ENCODE data around the gene BRIX1. TPM values are rescaled to one million over a fixed set of nuclear protein-coding genes. Genes with fewer than 3 reads are reported as not detected.
A peak's percentile ranks its signal among the peaks of the same experiment; 100 is the strongest.

BRIX1 gene
- total RNA-seq, 1 experiment from 2014 or later, result 48.6 TPM

GRCh38 chr5:34886392-34887119, 29.0 kb upstream of the BRIX1 start:
- H3K4me1 ChIP-seq (ENCODE audit: low read length), result no peaks in the 10 kb centered on the region
- no peak overlapping the region for H2AFZ ChIP-seq (ENCODE audit: low read length)
- no peak overlapping the region for H3K27ac ChIP-seq (ENCODE audit: low read length)
- H3K4me2 ChIP-seq (ENCODE audit: low read depth, low read length, poor library complexity, severe bottlenecking), result no peak overlapping the region
- H4K20me1 ChIP-seq (ENCODE audit: insufficient read depth, low read depth, low read length), result no peaks in the 10 kb centered on the region
- H3K9me2 ChIP-seq (replicated peaks; ENCODE audit: insufficient read depth, low read length), result no peaks in the 10 kb centered on the region
- no peak overlapping the region for H3K4me3 ChIP-seq (ENCODE audit: low read length)
- H3K36me3 ChIP-seq (ENCODE audit: insufficient read depth, low read length), result no peaks in the 10 kb centered on the region
- H3K79me2 ChIP-seq (ENCODE audit: low read length), result no peaks in the 10 kb centered on the region
- no peak overlapping the region for H3K9ac ChIP-seq (ENCODE audit: low read length)
- no peaks in the 10 kb centered on the region for H3K9me3 ChIP-seq (ENCODE audit: low read length)
- H3K27me3 ChIP-seq (ENCODE audit: low read length), result no peaks in the 10 kb centered on the region
- no peak for DNase-seq

GRCh38 chr5:34889394-34889793, 26.1 kb upstream of the BRIX1 start:
- H3K4me3 ChIP-seq (ENCODE audit: low read length), result no peak overlapping the region
- H3K27ac ChIP-seq (ENCODE audit: low read length), result no peak overlapping the region
- no peak for DNase-seq
- no peaks in the 10 kb centered on the region for H3K79me2 ChIP-seq (ENCODE audit: low read length)
- H3K4me2 ChIP-seq (ENCODE audit: low read depth, low read length, poor library complexity, severe bottlenecking), result no peak overlapping the region
- no peak overlapping the region for H2AFZ ChIP-seq (ENCODE audit: low read length)
- H3K9ac ChIP-seq (ENCODE audit: low read length), result no peak overlapping the region
- H3K9me3 ChIP-seq (ENCODE audit: low read length), result no peaks in the 10 kb centered on the region
- no peaks in the 10 kb centered on the region for H4K20me1 ChIP-seq (ENCODE audit: insufficient read depth, low read depth, low read length)
- H3K27me3 ChIP-seq (ENCODE audit: low read length), result no peaks in the 10 kb centered on the region
- H3K36me3 ChIP-seq (ENCODE audit: insufficient read depth, low read length), result no peaks in the 10 kb centered on the region
- no peaks in the 10 kb centered on the region for H3K4me1 ChIP-seq (ENCODE audit: low read length)
- no peaks in the 10 kb centered on the region for H3K9me2 ChIP-seq (replicated peaks; ENCODE audit: insufficient read depth, low read length)

GRCh38 chr5:34891981-34892380, 23.5 kb upstream of the BRIX1 start:
- Histone ChIP-seq H3K9me2 (replicated peaks; ENCODE audit: insufficient read depth, low read length) (no peaks in the 10 kb centered on the region), H3K4me2 (ENCODE audit: low read depth, low read length, poor library complexity, severe bottlenecking) (no peak overlapping the region), H3K9ac (ENCODE audit: low read length) (no peak overlapping the region), H3K4me3 (ENCODE audit: low read length) (no peak overlapping the region), H3K79me2 (ENCODE audit: low read length) (no peaks in the 10 kb centered on the region), H3K27ac (ENCODE audit: low read length) (no peak overlapping the region), H3K36me3 (ENCODE audit: insufficient read depth, low read length) (no peaks in the 10 kb centered on the region), H4K20me1 (ENCODE audit: insufficient read depth, low read depth, low read length) (no peaks in the 10 kb centered on the region), H3K27me3 (ENCODE audit: low read length) (no peaks in the 10 kb centered on the region), H3K9me3 (ENCODE audit: low read length) (no peaks in the 10 kb centered on the region), H2AFZ (ENCODE audit: low read length) (no peak overlapping the region), H3K4me1 (ENCODE audit: low read length) (no peaks in the 10 kb centered on the region)
- no peak for DNase-seq

- H3K4me1 ChIP-seq (ENCODE audit: low read length), result no peaks in the 10 kb centered on the region
- no peak overlapping the region for H3K4me2 ChIP-seq (ENCODE audit: low read depth, low read length, poor library complexity, severe bottlenecking)
- H3K9ac ChIP-seq (ENCODE audit: low read length), result no peak overlapping the region
- no peak overlapping the region for H3K27ac ChIP-seq (ENCODE audit: low read length)
- H3K36me3 ChIP-seq (ENCODE audit: insufficient read depth, low read length), result no peaks in the 10 kb centered on the region
- no peak for DNase-seq
- H3K27me3 ChIP-seq (ENCODE audit: low read length), result no peaks in the 10 kb centered on the region
- no peak overlapping the region for H3K4me3 ChIP-seq (ENCODE audit: low read length)
- H3K79me2 ChIP-seq (ENCODE audit: low read length), result no peaks in the 10 kb centered on the region
- no peaks in the 10 kb centered on the region for H3K9me2 ChIP-seq (replicated peaks; ENCODE audit: insufficient read depth, low read length)
- H4K20me1 ChIP-seq (ENCODE audit: insufficient read depth, low read depth, low read length), result no peaks in the 10 kb centered on the region
- H2AFZ ChIP-seq (ENCODE audit: low read length), result no peak overlapping the region
- H3K9me3 ChIP-seq (ENCODE audit: low read length), result no peaks in the 10 kb centered on the region
These were observed 23.1 kb upstream of the BRIX1 start for GRCh38 chr5:34892414-34892813.

GRCh38 chr5:34894716-34895115, 20.8 kb upstream of the BRIX1 start:
- H4K20me1 ChIP-seq (ENCODE audit: insufficient read depth, low read depth, low read length), result 0 out of 2 replicates have a peak, but pooled peaks cover 3% of the 10 kb centered on the region

GRCh38 chr5:34895641-34896419, 19.7 kb upstream of the BRIX1 start:
- no peak overlapping the region for H3K9ac ChIP-seq (ENCODE audit: low read length)
- no peaks in the 10 kb centered on the region for H3K9me2 ChIP-seq (replicated peaks; ENCODE audit: insufficient read depth, low read length)
- no peaks in the 10 kb centered on the region for H3K27me3 ChIP-seq (ENCODE audit: low read length)
- no peaks in the 10 kb centered on the region for H3K36me3 ChIP-seq (ENCODE audit: insufficient read depth, low read length)
- no peaks in the 10 kb centered on the region for H3K9me3 ChIP-seq (ENCODE audit: low read length)
- H3K4me2 ChIP-seq (ENCODE audit: low read depth, low read length, poor library complexity, severe bottlenecking), result no peak overlapping the region
- 0 out of 2 replicates have a peak, but pooled peaks cover 3% of the 10 kb centered on the region for H4K20me1 ChIP-seq (ENCODE audit: insufficient read depth, low read depth, low read length)
- no peak overlapping the region for H2AFZ ChIP-seq (ENCODE audit: low read length)
- H3K27ac ChIP-seq (ENCODE audit: low read length), result no peak overlapping the region
- no peak for DNase-seq
- no peaks in the 10 kb centered on the region for H3K4me1 ChIP-seq (ENCODE audit: low read length)
- H3K4me3 ChIP-seq (ENCODE audit: low read length), result no peak overlapping the region
- H3K79me2 ChIP-seq (ENCODE audit: low read length), result no peaks in the 10 kb centered on the region

More at GRCh38 chr5:34894716-34895115, 20.8 kb upstream of the BRIX1 start:
- H3K4me3 ChIP-seq (ENCODE audit: low read length), result no peak overlapping the region
- no peaks in the 10 kb centered on the region for H3K9me2 ChIP-seq (replicated peaks; ENCODE audit: insufficient read depth, low read length)
- no peak overlapping the region for H3K27ac ChIP-seq (ENCODE audit: low read length)
- no peaks in the 10 kb centered on the region for H3K36me3 ChIP-seq (ENCODE audit: insufficient read depth, low read length)
- no peaks in the 10 kb centered on the region for H3K79me2 ChIP-seq (ENCODE audit: low read length)
- H3K27me3 ChIP-seq (ENCODE audit: low read length), result no peaks in the 10 kb centered on the region
- H3K4me1 ChIP-seq (ENCODE audit: low read length), result no peaks in the 10 kb centered on the region
- H3K4me2 ChIP-seq (ENCODE audit: low read depth, low read length, poor library complexity, severe bottlenecking), result no peak overlapping the region
- H3K9ac ChIP-seq (ENCODE audit: low read length), result no peak overlapping the region
- H2AFZ ChIP-seq (ENCODE audit: low read length), result no peak overlapping the region
- DNase-seq, result no peak
- no peaks in the 10 kb centered on the region for H3K9me3 ChIP-seq (ENCODE audit: low read length)

- Histone ChIP-seq H3K4me1 (ENCODE audit: low read length) (no peaks in the 10 kb centered on the region), H3K27me3 (ENCODE audit: low read length) (no peaks in the 10 kb centered on the region), H3K9me2 (replicated peaks; ENCODE audit: insufficient read depth, low read length) (no peaks in the 10 kb centered on the region), H3K9me3 (ENCODE audit: low read length) (no peaks in the 10 kb centered on the region), H3K27ac (ENCODE audit: low read length) (no peak overlapping the region), H4K20me1 (ENCODE audit: insufficient read depth, low read depth, low read length) (0 out of 2 replicates have a peak, but pooled peaks cover 3% of the 10 kb centered on the region), H3K36me3 (ENCODE audit: insufficient read depth, low read length) (no peaks in the 10 kb centered on the region), H3K9ac (ENCODE audit: low read length) (no peak overlapping the region), H2AFZ (ENCODE audit: low read length) (no peak overlapping the region), H3K4me3 (ENCODE audit: low read length) (no peak overlapping the region), H3K79me2 (ENCODE audit: low read length) (no peaks in the 10 kb centered on the region), H3K4me2 (ENCODE audit: low read depth, low read length, poor library complexity, severe bottlenecking) (no peak overlapping the region)
- DNase-seq, result no peak
These were observed 17.9 kb upstream of the BRIX1 start for GRCh38 chr5:34897646-34898045.

- Histone ChIP-seq H3K4me2 (ENCODE audit: low read depth, low read length, poor library complexity, severe bottlenecking) (no peak overlapping the region), H3K79me2 (ENCODE audit: low read length) (no peaks in the 10 kb centered on the region), H3K4me3 (ENCODE audit: low read length) (no peak overlapping the region), H3K27me3 (ENCODE audit: low read length) (no peaks in the 10 kb centered on the region), H3K9me2 (replicated peaks; ENCODE audit: insufficient read depth, low read length) (no peaks in the 10 kb centered on the region), H3K9me3 (ENCODE audit: low read length) (no peaks in the 10 kb centered on the region), H4K20me1 (ENCODE audit: insufficient read depth, low read depth, low read length) (0 out of 2 replicates have a peak, but pooled peaks cover 3% of the 10 kb centered on the region), H3K27ac (ENCODE audit: low read length) (no peak overlapping the region), H3K9ac (ENCODE audit: low read length) (no peak overlapping the region), H3K36me3 (ENCODE audit: insufficient read depth, low read length) (no peaks in the 10 kb centered on the region), H3K4me1 (ENCODE audit: low read length) (no peaks in the 10 kb centered on the region), H2AFZ (ENCODE audit: low read length) (no peak overlapping the region)
- peak; percentile 80 for DNase-seq
These were observed 17.1 kb upstream of the BRIX1 start for GRCh38 chr5:34898258-34898895.
